Kidney capillary endothelial cell (primary cell): ENCODE data around the gene PMPCA.

Experiments
- DNase-seq: peaks from one replicate; pipeline ENCODE4 v3.0.0-alpha.2; 2018; ENCODE audit warnings: low spot score

The PMPCA gene

DNA sequence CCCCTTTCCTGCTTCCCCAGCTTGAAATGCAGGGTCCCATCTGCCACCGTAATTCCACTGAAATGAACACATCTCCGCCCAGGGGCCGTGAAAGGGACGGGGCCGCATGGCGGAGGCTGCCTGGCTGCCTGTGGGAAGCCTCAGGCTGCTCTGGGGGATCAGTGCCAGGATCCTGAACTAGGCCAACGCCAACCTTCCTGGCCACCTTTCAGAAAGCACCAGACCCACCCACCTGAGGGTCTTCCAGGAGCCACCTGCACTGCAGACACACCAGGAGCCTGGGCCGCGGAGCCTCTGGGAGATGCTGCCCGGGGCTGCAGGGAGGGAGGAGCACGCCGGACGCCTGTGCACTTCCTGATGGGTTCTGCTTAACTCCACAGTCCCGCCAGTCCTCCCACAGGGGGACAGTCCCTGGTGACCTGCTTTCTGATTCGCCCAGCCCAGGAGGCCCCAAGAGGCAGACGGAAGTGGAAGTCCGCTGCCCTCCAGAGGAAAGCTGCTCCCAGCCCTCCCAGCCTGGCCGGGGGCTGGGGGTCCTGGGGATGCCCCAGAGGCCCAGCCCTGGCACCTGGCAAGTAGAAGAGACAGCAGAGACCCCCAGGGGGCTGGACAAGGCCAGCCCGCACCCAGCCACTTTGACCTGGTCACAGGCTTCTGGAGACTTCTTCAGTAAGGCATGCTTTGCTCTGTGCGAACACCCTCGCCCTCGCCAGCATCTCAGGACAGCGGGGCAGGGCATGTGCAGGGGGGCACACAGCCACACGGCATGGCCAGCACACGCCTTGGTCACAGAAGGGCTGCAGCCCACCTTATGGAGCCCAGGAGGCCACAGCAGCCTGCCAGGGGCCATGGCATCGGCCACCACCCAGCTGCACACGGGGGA is 36.9 kb upstream of the PMPCA start, which contains the start of gene CARD9:
TSS of gene CARD9 (minus strand) at position 370 of the 883 bp plus-strand sequence. CDS start 1,591 bp downstream, outside the sequence.
- no peak for DNase-seq

- DNase-seq: no peak
Measured at GRCh38 chr9:136374183-136374575, 36.3 kb upstream of the PMPCA start.

GRCh38 chr9:136375096-136375495 is 35.4 kb upstream of the PMPCA start:
- DNase-seq: no peak

DNA sequence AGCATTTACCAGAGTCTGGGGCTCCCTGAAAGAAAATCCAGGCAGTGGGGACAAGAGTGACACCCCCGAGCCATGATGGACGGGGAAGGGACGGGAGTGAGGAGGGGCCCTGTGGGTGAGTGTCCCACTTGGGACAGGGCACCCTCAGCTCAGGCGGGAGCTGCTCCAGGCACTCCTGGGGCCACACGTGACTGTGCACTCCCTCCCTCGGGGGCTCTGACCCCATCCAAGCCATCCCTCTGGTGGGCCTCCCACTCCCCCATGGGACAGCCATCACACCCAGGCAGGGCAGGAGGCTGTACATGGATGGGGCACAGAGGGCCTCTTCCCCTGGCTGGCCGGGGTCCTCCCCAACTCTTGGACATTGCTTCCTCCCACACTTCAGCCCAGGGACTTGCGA is 34.0 kb upstream of the PMPCA start:
- no peak for DNase-seq

- DNase-seq: no peak
Measured at GRCh38 chr9:136377341-136378169, 32.9 kb upstream of the PMPCA start.

GRCh38 chr9:136378170-136379002 is 32.1 kb upstream of the PMPCA start:
- no peak for DNase-seq

- no peak for DNase-seq
Measured at GRCh38 chr9:136379003-136379287, 31.5 kb upstream of the PMPCA start.

DNA sequence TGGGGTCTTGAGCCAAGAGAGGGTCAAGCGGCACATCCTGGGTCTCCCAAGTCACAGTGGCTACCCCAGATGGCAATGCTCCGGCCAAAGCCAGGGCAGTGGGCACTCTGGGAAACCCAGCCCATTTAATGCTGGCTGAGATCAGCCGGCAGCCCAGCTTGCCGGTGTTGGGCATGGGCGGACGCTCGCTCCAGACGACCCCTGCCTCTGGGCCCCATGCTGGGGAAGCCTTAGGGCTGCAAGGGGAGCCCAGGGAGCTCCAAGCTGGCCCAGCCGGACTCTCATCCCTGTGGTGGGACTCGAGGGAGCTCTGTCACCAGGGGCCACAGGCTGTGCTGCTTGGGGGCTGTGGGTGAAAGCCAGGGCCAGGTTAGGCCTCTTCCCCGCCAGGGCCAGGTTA is 31.1 kb upstream of the PMPCA start:
- no peak for DNase-seq

DNA sequence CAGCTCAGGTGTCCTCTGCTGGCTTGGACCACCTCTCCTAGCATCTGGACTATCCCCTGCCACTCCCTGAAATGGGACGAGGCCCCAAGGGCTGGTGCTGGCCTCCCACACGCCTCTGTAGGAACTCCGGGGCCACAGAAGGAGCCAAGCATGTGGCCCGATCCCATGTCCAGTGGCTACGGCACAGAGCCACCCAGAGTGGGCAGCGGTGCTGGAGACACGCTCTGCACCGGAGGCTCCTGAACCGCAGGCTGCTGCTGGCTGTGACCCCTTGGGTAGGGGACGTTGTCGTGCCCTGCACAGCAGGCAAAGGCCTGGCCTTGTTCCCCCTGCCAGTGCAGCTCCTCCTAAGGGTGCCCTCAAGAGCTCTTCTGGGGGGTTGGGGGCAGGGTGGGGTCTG is 30.6 kb upstream of the PMPCA start:
- DNase-seq: no peak

- no peak for DNase-seq
Measured at GRCh38 chr9:136380381-136380780, 30.1 kb upstream of the PMPCA start.

DNA sequence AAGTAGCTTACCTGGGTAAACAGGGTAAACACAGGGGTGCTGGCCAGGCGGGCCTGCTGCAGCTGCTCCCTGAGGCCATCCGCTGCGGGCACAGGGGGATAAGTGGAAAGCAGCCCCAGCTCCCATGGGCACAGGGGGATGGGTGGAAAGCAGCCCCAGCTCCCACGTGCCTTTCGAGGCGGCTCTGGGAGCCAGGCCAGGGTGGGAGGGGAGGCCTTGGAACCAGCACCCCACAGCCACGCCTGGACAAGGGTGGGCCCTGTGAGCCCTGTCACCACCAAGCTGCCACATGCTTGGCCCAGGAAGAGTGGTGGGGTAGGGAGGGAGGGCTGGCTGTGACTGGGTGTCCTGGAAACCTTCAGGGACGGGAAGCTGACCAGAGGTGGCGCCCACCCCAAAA is 29.1 kb upstream of the PMPCA start:
- no peak for DNase-seq

DNA sequence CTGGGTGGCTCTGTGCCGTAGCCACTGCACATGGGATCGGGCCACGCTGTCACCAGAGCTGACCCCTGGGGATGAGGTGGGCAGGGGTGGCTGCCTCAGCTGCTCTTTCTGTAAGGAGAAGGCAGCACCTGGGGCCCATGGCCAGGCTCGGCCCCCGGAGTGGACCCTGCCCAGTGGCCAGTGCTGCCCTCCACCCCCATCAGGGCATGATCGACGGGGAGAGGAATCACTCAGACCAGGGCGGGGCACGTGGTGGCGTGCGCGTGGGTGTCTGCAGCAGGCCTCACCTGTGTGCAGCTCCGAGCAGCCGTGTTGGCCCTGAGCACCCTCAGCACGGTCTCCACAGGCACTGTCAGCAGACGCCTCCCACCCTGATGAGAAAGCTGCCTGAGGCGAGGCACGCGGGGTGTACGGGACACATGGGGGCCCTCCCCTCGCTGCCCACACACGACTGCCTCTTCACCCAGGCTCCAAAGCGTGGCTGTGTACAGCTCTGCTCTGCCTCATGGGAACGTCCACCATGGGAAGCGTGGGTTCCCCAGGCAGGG is 28.4 kb upstream of the PMPCA start:
- DNase-seq: no peak

- no peak for DNase-seq
Measured at GRCh38 chr9:136383436-136383835, 27.0 kb upstream of the PMPCA start.

- no peak for DNase-seq
Measured at GRCh38 chr9:136385015-136385414, 25.4 kb upstream of the PMPCA start.

DNA sequence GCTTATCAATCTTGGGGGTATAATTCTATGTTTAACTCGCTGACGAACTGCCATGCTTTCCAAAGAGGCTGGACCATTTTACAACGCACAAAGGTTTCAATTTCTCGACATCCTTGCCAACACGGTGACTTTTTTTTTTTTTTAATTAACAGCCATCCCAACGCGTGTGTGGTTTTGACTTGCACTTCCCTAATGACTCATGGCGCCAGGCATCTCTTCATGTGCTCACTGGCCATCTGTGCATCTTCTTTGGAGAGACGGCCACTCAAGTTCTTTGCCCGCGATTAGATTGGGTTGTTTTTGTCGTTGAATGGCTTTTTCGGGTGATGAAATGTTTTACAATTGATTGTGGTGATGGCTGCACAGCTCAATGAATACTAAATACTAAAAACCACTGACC is 24.4 kb upstream of the PMPCA start:
- DNase-seq: no peak

GRCh38 chr9:136387217-136387616 is 23.2 kb upstream of the PMPCA start:
- no peak for DNase-seq

GRCh38 chr9:136389396-136389795 is 21.1 kb upstream of the PMPCA start:
- DNase-seq: no peak

- DNase-seq: no peak
Measured at GRCh38 chr9:136391737-136392537, 18.5 kb upstream of the PMPCA start.

GRCh38 chr9:136392538-136393449 is 17.7 kb upstream of the PMPCA start:
- DNase-seq: no peak

DNA sequence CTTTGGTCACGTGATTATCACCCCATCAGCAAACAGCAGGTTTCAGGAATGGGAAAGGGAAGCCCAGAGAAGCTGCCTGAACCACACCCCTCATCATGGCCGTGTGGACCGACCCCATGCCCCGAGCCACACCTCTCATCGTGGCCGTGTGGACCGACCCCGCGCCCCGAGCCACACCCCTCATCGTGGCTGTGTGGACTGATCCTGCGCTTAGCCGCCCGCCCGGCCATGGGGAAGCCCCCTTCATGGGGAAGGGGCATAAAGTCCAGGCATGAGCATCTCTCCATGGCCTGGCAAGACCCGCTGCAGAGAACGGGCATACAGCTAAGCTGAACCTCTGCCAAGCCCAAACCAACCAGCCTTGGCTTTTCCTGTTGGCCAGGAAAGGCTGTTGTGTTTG is 16.9 kb upstream of the PMPCA start:
- no peak for DNase-seq
